Brain pericyte (primary cell): Measurements from ENCODE around the gene UBASH3A.

ENCODE experiments used
- DNase-seq: peaks from one replicate; pipeline ENCODE4 v3.0.0-alpha.2; 2012; ENCODE audit warnings: low read depth, low spot score

UBASH3A gene

GRCh38 chr21:42447732-42448131 lies 44.0 kb downstream of the UBASH3A start:
- no peak for DNase-seq

- no peak for DNase-seq
These were observed 45.0 kb downstream of the UBASH3A start for GRCh38 chr21:42448686-42449085.

GRCh38 chr21:42451941-42452340 lies 48.2 kb downstream of the UBASH3A start:
- no peak for DNase-seq

- no peak for DNase-seq
These were observed 48.9 kb downstream of the UBASH3A start for GRCh38 chr21:42452401-42453223.

- DNase-seq, result no peak
These were observed 49.7 kb downstream of the UBASH3A start for GRCh38 chr21:42453224-42453985.

- no peak for DNase-seq
These were observed 50.4 kb downstream of the UBASH3A start for GRCh38 chr21:42453986-42454570.

- no peak for DNase-seq
These were observed 51.1 kb downstream of the UBASH3A start for GRCh38 chr21:42454786-42455185.

GRCh38 chr21:42455196-42455595 lies 51.5 kb downstream of the UBASH3A start:
- DNase-seq, result no peak

GRCh38 chr21:42455754-42456440 lies 52.2 kb downstream of the UBASH3A start:
- DNase-seq, result no peak

- no peak for DNase-seq
These were observed 52.8 kb downstream of the UBASH3A start for GRCh38 chr21:42456457-42456856.

GRCh38 chr21:42459082-42459460 lies 55.4 kb downstream of the UBASH3A start:
- no peak for DNase-seq

GRCh38 chr21:42459546-42460215 lies 56.0 kb downstream of the UBASH3A start:
- DNase-seq, result no peak

GRCh38 chr21:42460391-42461184 lies 56.9 kb downstream of the UBASH3A start:
- DNase-seq, result no peak

GRCh38 chr21:42461185-42461520 lies 57.5 kb downstream of the UBASH3A start:
- DNase-seq, result no peak

- no peak for DNase-seq
These were observed 58.5 kb downstream of the UBASH3A start for GRCh38 chr21:42461881-42462877.

GRCh38 chr21:42463861-42464515 lies 60.3 kb downstream of the UBASH3A start:
- no peak for DNase-seq

- peak; percentile 21 for DNase-seq
These were observed 61.5 kb downstream of the UBASH3A start for GRCh38 chr21:42465008-42465802.

- DNase-seq, result no peak
These were observed 62.1 kb downstream of the UBASH3A start for GRCh38 chr21:42465803-42466127.
